Body of pancreas (tissue), 4 donors: ENCODE measurements around the gene GPR161. TPM values are rescaled to one million over a fixed set of nuclear protein-coding genes. Genes with fewer than 3 reads are reported as not detected.

Experiments
- ATAC-seq: fragments of 150-250 bp; one replicate; pipeline ENCODE4 v1.9.1; 2016
- DNase-seq, 4 donors: peaks; one replicate each; pipeline ENCODE4 v3.0.0-alpha.2; 2019
- H3K27ac ChIP-seq, 4 donors: fragments of 200-600 bp; sonication (generic); 1 replicate in 3 of 4; 2 replicates in 1 of 4; pipeline versions ENCODE4 v1.5.1 to v1.6.1; 2016 to 2019; ENCODE audit warnings: mild to moderate bottlenecking in 1 of 4, mixed read lengths in 1 of 4, moderate library complexity in 1 of 4
- H3K27me3 ChIP-seq, 2 donors: fragments of 200-600 bp; sonication (generic); one replicate each; pipeline ENCODE4 v1.6.0; 2016; ENCODE audit warnings: mild to moderate bottlenecking in 1 of 2
- H3K36me3 ChIP-seq, 2 donors: fragments of 200-600 bp; sonication (generic); replicated peaks in 1 of 2; 2 replicates each; pipeline ENCODE4 v1.5.1; 2016; ENCODE audit warnings: low read depth in 2 of 2; ENCODE audit not compliant: insufficient read depth in 1 of 2
- H3K4me1 ChIP-seq: fragments of 200-600 bp; sonication (generic); one replicate; pipeline ENCODE4 v1.6.0; 2016
- H3K4me3 ChIP-seq, 2 donors: fragments of 200-600 bp; sonication (generic); 1 replicate in 1 of 2; 2 replicates in 1 of 2; pipeline ENCODE4 v1.5.1; 2016 to 2019
- H3K9me3 ChIP-seq, 3 donors: fragments of 200-600 bp; sonication (generic); 1 replicate in 2 of 3; 2 replicates in 1 of 3; pipeline ENCODE4 v1.5.1; 2016
- CTCF ChIP-seq, 7 experiments: fragments of 450-650 bp in 4 of 7; fragments of 200-600 bp in 3 of 7; sonication (generic) in 3 of 7; IDR thresholded peaks; one replicate each; pipeline ENCODE4 v1.5.1; 2016 to 2019; ENCODE audit warnings: antibody characterized with exemption in 7 of 7
- POLR2A ChIP-seq, 3 donors: fragments of 450-650 bp; IDR thresholded peaks; one replicate each; pipeline ENCODE4 v1.6.1; 2016; ENCODE audit warnings: antibody characterized with exemption in 3 of 3, mild to moderate bottlenecking in 2 of 3
- WGBS, 2 donors: methylation state at CpG; one replicate each; pipeline ENCODE4 v1.1.5; 2017; 5-methylcytosine and 5-hydroxymethylcytosine counted together
- intact Hi-C: fragments of 100-400 bp; cut with DNase I; formaldehyde crosslinking; loops from one replicate; pipeline ENCODE4 v1.15.1; 2023
- total RNA-seq, 2 donors: library from RNA; depleted of rRNA; stranded (reverse); fragments of >200 nt; gene quantifications; one replicate each; pipeline ENCODE4 v1.1.0, GENCODE V29; 2016

Gene GPR161
- total RNA-seq, 2 donors from 2014 or later: 2.6 to 6.5 TPM

GRCh38 chr1:168178638-168179437, 42.1 kb upstream of the GPR161 start, which contains the start of gene TIPRL:
Gene TIPRL, plus strand, starts transcription at chr1:168178962. Its CDS starts 116 bp downstream, at chr1:168179078.
- DNase-seq (peak; percentile 95 to 97 (median 96)), ATAC-seq (peak; percentile 94)
- H3K27ac ChIP-seq: peak within 1 kb of the TSS; percentile 88 to 92 (median 92)
- H3K4me1 ChIP-seq: peaks cover 7% of the 10 kb centered on the region
- H3K36me3 ChIP-seq: no peaks in the 10 kb centered on the region
- peak; percentile 54 to 91 (median 73) for TF ChIP-seq CTCF (IDR thresholded peaks at IDR 0.05)
- peak; percentile 61 to 87 (median 87) for TF ChIP-seq POLR2A (IDR thresholded peaks at IDR 0.05)
- H3K27me3 ChIP-seq: no peaks in the 10 kb centered on the region
- H3K4me3 ChIP-seq: peak within 1 kb of the TSS; percentile 62 to 82
- intact Hi-C loops: no loop called here
- H3K9me3 ChIP-seq: no peaks in the 10 kb centered on the region
- WGBS, 2 donors: 0% methylated on average over 20 to 56 of the region's 56 CpGs

GRCh38 chr1:168178227-168178637, 41.5 kb upstream of the GPR161 start:
- no peak for ATAC-seq
- Histone ChIP-seq H3K4me3 (peak overlapping the region in 1 of 2 donors; percentile 82), H3K4me1 (peaks cover 7% of the 10 kb centered on the region), H3K36me3 (no peaks in the 10 kb centered on the region), H3K9me3 (no peaks in the 10 kb centered on the region), H3K27ac (peak overlapping the region; percentile 88 to 92 (median 92)), H3K27me3 (no peaks in the 10 kb centered on the region)
- TF ChIP-seq CTCF (IDR thresholded peaks at IDR 0.05): no peak
- TF ChIP-seq POLR2A (IDR thresholded peaks at IDR 0.05): no peak
- intact Hi-C loops: no loop called here
- WGBS, 2 donors: 70 to 71% methylated on average over 5 of the region's 5 CpGs
- DNase-seq: no peak

- Histone ChIP-seq H3K27ac (no peak overlapping the region), H3K9me3 (no peaks in the 10 kb centered on the region), H3K27me3 (no peaks in the 10 kb centered on the region), H3K36me3 (no peaks in the 10 kb centered on the region), H3K4me3 (no peak overlapping the region), H3K4me1 (no peaks in the 10 kb centered on the region)
- 82 to 88% methylated on average over 3 of the region's 3 CpGs for WGBS, 2 donors
- intact Hi-C loops: no loop called here
- DNase-seq: no peak
- no peak for ATAC-seq
- TF ChIP-seq CTCF (IDR thresholded peaks at IDR 0.05) (no peak), POLR2A (IDR thresholded peaks at IDR 0.05) (no peak)
Measured at GRCh38 chr1:168172250-168172915, 35.7 kb upstream of the GPR161 start.

GRCh38 chr1:168170564-168171508, 34.1 kb upstream of the GPR161 start:
- no peak for TF ChIP-seq CTCF (IDR thresholded peaks at IDR 0.05)
- no peaks in the 10 kb centered on the region for H3K36me3 ChIP-seq
- 80 to 90% methylated on average over 7 of the region's 7 CpGs for WGBS, 2 donors
- H3K27ac ChIP-seq: no peak overlapping the region
- H3K4me3 ChIP-seq: no peak overlapping the region
- intact Hi-C loops: no loop called here
- H3K9me3 ChIP-seq: no peaks in the 10 kb centered on the region
- H3K27me3 ChIP-seq: no peaks in the 10 kb centered on the region
- no peaks in the 10 kb centered on the region for H3K4me1 ChIP-seq
- DNase-seq (no peak), ATAC-seq (no peak)
